H9 (cell line): ENCODE measurements around the gene ENTPD6. TPM values are rescaled to one million over a fixed set of nuclear protein-coding genes. Genes with fewer than 3 reads are reported as not detected.

Experiments
- DNase-seq: peaks from one replicate; pipeline ENCODE4 v3.0.0-alpha.2; 2017
- H2AFZ ChIP-seq: one replicate; pipeline ENCODE4 v1.6.1; 2013; ENCODE audit warnings: mild to moderate bottlenecking, low read length, control low read depth, moderate library complexity
- H2AK5ac ChIP-seq: 2 replicates; pipeline ENCODE4 v1.6.1; 2013; ENCODE audit warnings: low read length, control low read depth, mixed read lengths; ENCODE audit not compliant: insufficient read length
- H2BK120ac ChIP-seq: one replicate; pipeline ENCODE4 v1.6.1; 2013; ENCODE audit warnings: low read depth, mild to moderate bottlenecking, low read length, control low read depth, inconsistent platforms; ENCODE audit not compliant: poor library complexity, severe bottlenecking
- H2BK12ac ChIP-seq: 2 replicates; pipeline ENCODE4 v1.6.1; 2013; ENCODE audit warnings: low read length, control low read depth, mixed read lengths, low read depth; ENCODE audit not compliant: insufficient read length
- H2BK15ac ChIP-seq: 2 replicates; pipeline ENCODE4 v1.6.1; 2013; ENCODE audit warnings: low read depth, low read length, control low read depth
- H2BK20ac ChIP-seq: one replicate; pipeline ENCODE4 v1.6.1; 2013; ENCODE audit warnings: low read depth, mild to moderate bottlenecking, low read length, control low read depth, inconsistent platforms; ENCODE audit not compliant: poor library complexity, severe bottlenecking
- H2BK5ac ChIP-seq: 2 replicates; pipeline ENCODE4 v1.6.1; 2013; ENCODE audit warnings: low read length, control low read depth, mixed read lengths; ENCODE audit not compliant: insufficient read length
- H3K14ac ChIP-seq: 2 replicates; pipeline ENCODE4 v1.6.1; 2013; ENCODE audit warnings: low read length, control low read depth; ENCODE audit not compliant: insufficient read depth
- H3K18ac ChIP-seq: 2 replicates; pipeline ENCODE4 v1.6.1; 2013; ENCODE audit warnings: low read depth, mild to moderate bottlenecking, mixed read lengths, low read length, control low read depth; ENCODE audit not compliant: insufficient read length
- H3K23ac ChIP-seq: 2 replicates; pipeline ENCODE4 v1.6.1; 2013; ENCODE audit warnings: low read length, control low read depth, mixed read lengths, low read depth; ENCODE audit not compliant: insufficient read length
- H3K23me2 ChIP-seq: 2 replicates; pipeline ENCODE4 v1.6.1; 2013; ENCODE audit warnings: low read depth, mild to moderate bottlenecking, mixed read lengths, low read length, control low read depth; ENCODE audit not compliant: insufficient read length, poor library complexity, severe bottlenecking
- H3K27ac ChIP-seq: 2 replicates; pipeline ENCODE4 v1.5.1; 2013; ENCODE audit warnings: low read length, control low read depth, mixed read lengths, low read depth; ENCODE audit not compliant: insufficient read length
- H3K27me3 ChIP-seq: 2 replicates; pipeline ENCODE4 v1.6.1; 2013; ENCODE audit warnings: low read length, control low read depth, inconsistent platforms; ENCODE audit not compliant: insufficient read depth
- H3K4ac ChIP-seq: 2 replicates; pipeline ENCODE4 v1.6.1; 2013; ENCODE audit warnings: low read depth, mild to moderate bottlenecking, control low read depth, inconsistent platforms, low read length, moderate library complexity
- H3K4me1 ChIP-seq: 2 replicates; pipeline ENCODE4 v1.6.1; 2013; ENCODE audit warnings: low read length, control low read depth, inconsistent platforms; ENCODE audit not compliant: insufficient read depth
- H3K4me2 ChIP-seq: 2 replicates; pipeline ENCODE4 v1.6.1; 2013; ENCODE audit warnings: low read length, control low read depth, mixed read lengths; ENCODE audit not compliant: insufficient read length, insufficient read depth
- H3K56ac ChIP-seq: 2 replicates; pipeline ENCODE4 v1.6.1; 2013; ENCODE audit warnings: low read depth, mild to moderate bottlenecking, mixed read lengths, low read length, control low read depth; ENCODE audit not compliant: insufficient read length
- H3K79me1 ChIP-seq: 2 replicates; pipeline ENCODE4 v1.6.1; 2013; ENCODE audit warnings: low read depth, mild to moderate bottlenecking, moderate library complexity, low read length, control low read depth, inconsistent platforms; ENCODE audit not compliant: insufficient read depth, poor library complexity, severe bottlenecking
- H3K79me2 ChIP-seq: 2 replicates; pipeline ENCODE4 v1.6.1; 2013; ENCODE audit warnings: low read length, control low read depth, inconsistent platforms; ENCODE audit not compliant: insufficient read depth
- H3K9ac ChIP-seq: 2 replicates; pipeline ENCODE4 v1.6.1; 2013; ENCODE audit warnings: low read length, control low read depth, mixed read lengths; ENCODE audit not compliant: insufficient read length; ENCODE audit errors: extremely low read depth
- H3K9me3 ChIP-seq: one replicate; pipeline ENCODE4 v1.6.1; 2013; ENCODE audit warnings: low read depth, low read length, inconsistent platforms; ENCODE audit not compliant: control insufficient read depth
- H3T11ph ChIP-seq: one replicate; pipeline ENCODE4 v1.6.1; 2013; ENCODE audit warnings: mild to moderate bottlenecking, low read length, control low read depth, inconsistent platforms
- H4K20me1 ChIP-seq: one replicate; pipeline ENCODE4 v1.6.1; 2013; ENCODE audit not compliant: control insufficient read depth, insufficient read length, insufficient read depth
- H4K5ac ChIP-seq: 2 replicates; pipeline ENCODE4 v1.6.1; 2013; ENCODE audit warnings: low read depth, mild to moderate bottlenecking, mixed read lengths, low read length, control low read depth; ENCODE audit not compliant: insufficient read length
- H4K8ac ChIP-seq: replicated peaks from 2 replicates; pipeline ENCODE4 v1.6.1; 2013; ENCODE audit warnings: low read length, control low read depth, mixed read lengths, low read depth; ENCODE audit not compliant: insufficient read length
- H4K91ac ChIP-seq: 2 replicates; pipeline ENCODE4 v1.6.1; 2013; ENCODE audit warnings: low read depth, mild to moderate bottlenecking, moderate library complexity, mixed read lengths, low read length, control low read depth; ENCODE audit not compliant: insufficient read length
- H3K27ac Mint-ChIP-seq, 3 experiments: 2 replicates in 2 of 3; 3 replicates in 1 of 3; pipeline ENCODE4 v1.8.0; 2020 to 2021; ENCODE audit warnings: mixed read lengths in 3 of 3, mild to moderate bottlenecking in 1 of 3, moderate library complexity in 1 of 3
- H3K27me3 Mint-ChIP-seq: 2 replicates; pipeline ENCODE4 v1.8.0; 2021; ENCODE audit warnings: low read depth, mild to moderate bottlenecking, moderate library complexity, mixed read lengths
- H3K36me3 Mint-ChIP-seq, 3 experiments: 2 replicates in 2 of 3; 3 replicates in 1 of 3; pipeline ENCODE4 v1.8.0; 2020 to 2021; ENCODE audit warnings: low read depth in 3 of 3, mixed read lengths in 3 of 3; ENCODE audit not compliant: insufficient read depth in 1 of 3
- H3K4me1 Mint-ChIP-seq, 2 experiments: 2 replicates each; pipeline ENCODE4 v1.8.0; 2020; ENCODE audit warnings: mixed read lengths in 2 of 2
- H3K4me3 Mint-ChIP-seq, 2 experiments: 2 replicates in 1 of 2; 3 replicates in 1 of 2; pipeline ENCODE4 v1.8.0; 2020 to 2021; ENCODE audit warnings: mild to moderate bottlenecking in 2 of 2, mixed read lengths in 2 of 2, moderate library complexity in 1 of 2
- H3K9me3 Mint-ChIP-seq, 2 experiments: 2 replicates in 1 of 2; 3 replicates in 1 of 2; pipeline ENCODE4 v1.8.0; 2020; ENCODE audit warnings: mild to moderate bottlenecking in 2 of 2, mixed read lengths in 2 of 2, moderate library complexity in 1 of 2
- CTCF ChIP-seq: fragments of 200-600 bp; sonication (generic); conservative IDR thresholded peaks from 3 replicates; pipeline ENCODE4 v1.8.0; 2021; ENCODE audit warnings: antibody characterized with exemption, mild to moderate bottlenecking
- WGBS: extraction: QIAGEN DNeasy Blood & Tissue Kit; methylation state at CpG from one replicate; pipeline ENCODE4 v1.1.7; 2013; ENCODE audit warnings: missing lambda C conversion rate, low lambda C conversion rate, mixed read lengths; ENCODE audit not compliant: insufficient read length; ENCODE audit errors: extremely low coverage; 5-methylcytosine and 5-hydroxymethylcytosine counted together
- total RNA-seq: library from RNA; stranded (reverse); gene quantifications from 2 replicates; pipeline ENCODE4 v1.2.1, GENCODE V29; 2021

The ENTPD6 gene
- total RNA-seq, 1 experiment from 2014 or later, result 57.4 TPM

GRCh38 chr20:25212242-25212641, 16.7 kb downstream of the ENTPD6 start:
- no peak overlapping the region for H3T11ph ChIP-seq
- Mint-ChIP-seq H3K36me3 (peaks cover 5 to 53% (median 32%) of the 10 kb centered on the region in 3 experiments; a peak in 6 of 7 replicates), H3K4me3 (no peak overlapping the region), H3K27ac (no peak overlapping the region), H3K27me3 (no peaks in the 10 kb centered on the region), H3K9me3 (no peaks in the 10 kb centered on the region), H3K4me1 (peaks cover 0 to 2% of the 10 kb centered on the region in 2 experiments; a peak in 1 of 4 replicates)
- H2BK15ac ChIP-seq, result no peak overlapping the region
- no peak overlapping the region for H4K5ac ChIP-seq
- H3K23ac ChIP-seq, result no peak overlapping the region
- no peak overlapping the region for H3K18ac ChIP-seq
- no peak overlapping the region for H3K9ac ChIP-seq
- H3K79me2 ChIP-seq, result no peaks in the 10 kb centered on the region
- H3K79me1 ChIP-seq, result no peaks in the 10 kb centered on the region
- no peak overlapping the region for H2BK20ac ChIP-seq
- no peaks in the 10 kb centered on the region; the same call in 1 of the 2 replicates for H3K27me3 ChIP-seq
- no peak overlapping the region for H3K4me2 ChIP-seq
- no peak overlapping the region for H2BK12ac ChIP-seq
- no peak overlapping the region; the same call in 1 of the 2 replicates for H3K14ac ChIP-seq
- H3K56ac ChIP-seq, result no peak overlapping the region
- H2BK120ac ChIP-seq, result no peak overlapping the region
- H3K4ac ChIP-seq, result no peak overlapping the region
- no peak overlapping the region for H2AFZ ChIP-seq
- TF ChIP-seq CTCF, result no peak
- no peak overlapping the region for H2AK5ac ChIP-seq
- no peaks in the 10 kb centered on the region for H3K4me1 ChIP-seq
- DNase-seq, result no peak
- H4K91ac ChIP-seq, result no peak overlapping the region
- H3K9me3 ChIP-seq, result no peaks in the 10 kb centered on the region
- H3K27ac ChIP-seq, result no peak overlapping the region
- no CpG with 5 or more reads among the region's 5 CpGs for WGBS
- no peak overlapping the region for H2BK5ac ChIP-seq
- no peak overlapping the region for H4K8ac ChIP-seq
- no peaks in the 10 kb centered on the region for H4K20me1 ChIP-seq
- H3K23me2 ChIP-seq, result no peaks in the 10 kb centered on the region
